Measurements from ENCODE around the gene BACH2.

Gene BACH2

GRCh38 chr6:89999945-90000825 is 296.5 kb downstream of the BACH2 start:
- DNase-seq (ENCODE audit: low read depth in 2 of 2), result no peak

- DNase-seq (ENCODE audit: low read depth in 2 of 2), result no peak
These were observed 297.5 kb downstream of the BACH2 start for GRCh38 chr6:89999154-89999553.

- no peak for DNase-seq (ENCODE audit: low read depth in 2 of 2)
These were observed 298.9 kb downstream of the BACH2 start for GRCh38 chr6:89997456-89998445.

GRCh38 chr6:89993411-89993810 is 303.2 kb downstream of the BACH2 start:
- no peak for DNase-seq (ENCODE audit: low read depth in 2 of 2)

GRCh38 chr6:89992818-89993217 is 303.8 kb downstream of the BACH2 start:
- no peak for DNase-seq (ENCODE audit: low read depth in 2 of 2)

GRCh38 chr6:89989742-89990141 is 306.9 kb downstream of the BACH2 start:
- no peak for DNase-seq (ENCODE audit: low read depth in 2 of 2)

GRCh38 chr6:89987830-89988229 is 308.8 kb downstream of the BACH2 start:
- DNase-seq (ENCODE audit: low read depth in 2 of 2), result no peak

- no peak for DNase-seq (ENCODE audit: low read depth in 2 of 2)
These were observed 309.5 kb downstream of the BACH2 start for GRCh38 chr6:89987140-89987539.

- no peak for DNase-seq (ENCODE audit: low read depth in 2 of 2)
These were observed 310.0 kb downstream of the BACH2 start for GRCh38 chr6:89986650-89987074.

GRCh38 chr6:89985751-89986493 is 310.7 kb downstream of the BACH2 start:
- no peak for DNase-seq (ENCODE audit: low read depth in 2 of 2)

- DNase-seq (ENCODE audit: low read depth in 2 of 2), result no peak
These were observed 311.5 kb downstream of the BACH2 start for GRCh38 chr6:89984926-89985750.

GRCh38 chr6:89980353-89980752 is 316.3 kb downstream of the BACH2 start:
- DNase-seq (ENCODE audit: low read depth in 2 of 2), result no peak

GRCh38 chr6:89979481-89980119 is 317.0 kb downstream of the BACH2 start:
- DNase-seq (ENCODE audit: low read depth in 2 of 2), result no peak

GRCh38 chr6:89978749-89979145 is 317.9 kb downstream of the BACH2 start:
- DNase-seq (ENCODE audit: low read depth in 2 of 2), result no peak

- DNase-seq (ENCODE audit: low read depth in 2 of 2), result no peak
These were observed 318.6 kb downstream of the BACH2 start for GRCh38 chr6:89977808-89978748.

- DNase-seq (ENCODE audit: low read depth in 2 of 2), result no peak
These were observed 320.0 kb downstream of the BACH2 start for GRCh38 chr6:89976694-89977020.

GRCh38 chr6:89975991-89976693 is 320.5 kb downstream of the BACH2 start:
- no peak for DNase-seq (ENCODE audit: low read depth in 2 of 2)

- DNase-seq (ENCODE audit: low read depth in 2 of 2), result no peak
These were observed 321.3 kb downstream of the BACH2 start for GRCh38 chr6:89975366-89975765.

GRCh38 chr6:89974834-89975233 is 321.8 kb downstream of the BACH2 start:
- DNase-seq (ENCODE audit: low read depth in 2 of 2), result no peak
